VCaP (cell line): Measurements from ENCODE around the gene TARS3.

ENCODE experiments used
- H3K27ac ChIP-seq: fragments of 450-650 bp; 2 replicates; pipeline ENCODE4 v1.5.1; 2017
- CTCF ChIP-seq: fragments of 450-650 bp; conservative IDR thresholded peaks from 2 replicates; pipeline ENCODE4 v1.5.1; 2017; ENCODE audit warnings: mild to moderate bottlenecking, moderate library complexity

Gene TARS3

GRCh38 chr15:101679806-101680205 is 44.5 kb downstream of the TARS3 start:
- H3K27ac ChIP-seq: no peak overlapping the region
- TF ChIP-seq CTCF: no peak

GRCh38 chr15:101676921-101677329 is 47.3 kb downstream of the TARS3 start:
- TF ChIP-seq CTCF: no peak
- H3K27ac ChIP-seq: no peak overlapping the region

- H3K27ac ChIP-seq: no peak overlapping the region
- no peak for TF ChIP-seq CTCF
Measured at GRCh38 chr15:101675796-101676582, 48.3 kb downstream of the TARS3 start.

- H3K27ac ChIP-seq: no peak overlapping the region
- TF ChIP-seq CTCF: no peak
Measured at GRCh38 chr15:101675015-101675414, 49.3 kb downstream of the TARS3 start.

GRCh38 chr15:101672298-101672697 is 52.0 kb downstream of the TARS3 start:
- H3K27ac ChIP-seq: no peak overlapping the region
- TF ChIP-seq CTCF: no peak

GRCh38 chr15:101669744-101670143 is 54.5 kb downstream of the TARS3 start:
- TF ChIP-seq CTCF: no peak
- no peak overlapping the region for H3K27ac ChIP-seq

GRCh38 chr15:101667881-101668280 is 56.4 kb downstream of the TARS3 start:
- H3K27ac ChIP-seq: no peak overlapping the region
- no peak for TF ChIP-seq CTCF
